ENCODE results near the gene KRTAP9-3.

DNA sequence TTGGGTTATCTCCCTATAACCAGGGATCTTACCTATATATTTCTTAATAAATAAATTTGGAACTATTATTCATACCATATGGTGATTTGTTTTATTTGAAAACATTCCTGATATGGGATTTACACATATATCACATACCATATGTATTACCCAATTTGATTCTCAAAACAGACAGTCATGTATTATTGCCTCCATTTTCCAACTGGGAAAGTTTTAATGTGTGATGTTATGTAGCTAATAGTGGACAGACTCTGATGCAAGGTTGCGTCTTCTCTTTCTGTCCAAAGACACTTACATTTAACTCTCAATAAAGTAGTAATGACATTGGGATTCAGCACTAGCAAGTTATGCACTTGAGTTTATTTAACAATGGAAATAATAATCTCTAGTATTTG is 24.0 kb downstream of the KRTAP9-3 start:
- TF ChIP-seq, protein P1, sequence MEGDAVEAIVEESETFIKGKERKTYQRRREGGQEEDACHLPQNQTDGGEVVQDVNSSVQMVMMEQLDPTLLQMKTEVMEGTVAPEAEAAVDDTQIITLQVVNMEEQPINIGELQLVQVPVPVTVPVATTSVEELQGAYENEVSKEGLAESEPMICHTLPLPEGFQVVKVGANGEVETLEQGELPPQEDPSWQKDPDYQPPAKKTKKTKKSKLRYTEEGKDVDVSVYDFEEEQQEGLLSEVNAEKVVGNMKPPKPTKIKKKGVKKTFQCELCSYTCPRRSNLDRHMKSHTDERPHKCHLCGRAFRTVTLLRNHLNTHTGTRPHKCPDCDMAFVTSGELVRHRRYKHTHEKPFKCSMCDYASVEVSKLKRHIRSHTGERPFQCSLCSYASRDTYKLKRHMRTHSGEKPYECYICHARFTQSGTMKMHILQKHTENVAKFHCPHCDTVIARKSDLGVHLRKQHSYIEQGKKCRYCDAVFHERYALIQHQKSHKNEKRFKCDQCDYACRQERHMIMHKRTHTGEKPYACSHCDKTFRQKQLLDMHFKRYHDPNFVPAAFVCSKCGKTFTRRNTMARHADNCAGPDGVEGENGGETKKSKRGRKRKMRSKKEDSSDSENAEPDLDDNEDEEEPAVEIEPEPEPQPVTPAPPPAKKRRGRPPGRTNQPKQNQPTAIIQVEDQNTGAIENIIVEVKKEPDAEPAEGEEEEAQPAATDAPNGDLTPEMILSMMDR (IDR thresholded peaks at IDR 0.05; ENCODE audit: control extremely low read depth in 1 of 3, insufficient read depth in 1 of 3, low read depth in 1 of 3, low read length in 3 of 3): no peak
- TF ChIP-seq POLR2A (IDR thresholded peaks at IDR 0.05; ENCODE audit: control extremely low read depth in 1 of 2, low read depth in 2 of 2, low read length in 2 of 2): no peak
- no peak for TF ChIP-seq SUZ12 (IDR thresholded peaks at IDR 0.05; ENCODE audit: low read length)
- TF ChIP-seq SP2 (IDR thresholded peaks at IDR 0.05; ENCODE audit: low read length): no peak
- no peak for TF ChIP-seq TCF12 (IDR thresholded peaks at IDR 0.05; ENCODE audit: low read depth, low read length)
- TF ChIP-seq GABPA (IDR thresholded peaks at IDR 0.05; ENCODE audit: borderline replicate concordance, insufficient read depth, low read length): no peak
- TF ChIP-seq ATF3 (IDR thresholded peaks at IDR 0.05; ENCODE audit: insufficient read depth, low read depth, low read length): no peak
- TF ChIP-seq USF2 (IDR thresholded peaks at IDR 0.05; ENCODE audit: low read length): no peak
- no peak for TF ChIP-seq EZH2 (IDR thresholded peaks at IDR 0.05; ENCODE audit: low read depth, low read length, severe bottlenecking)
- no peak for TF ChIP-seq JUN (IDR thresholded peaks at IDR 0.05; ENCODE audit: low read depth, low read length)
- no peak for TF ChIP-seq TBP (IDR thresholded peaks at IDR 0.05; ENCODE audit: low read depth, low read length)
- TF ChIP-seq POLR2AphosphoS5 (IDR thresholded peaks at IDR 0.05; ENCODE audit: low read depth, low read length): no peak
- no peak for TF ChIP-seq RFX5 (IDR thresholded peaks at IDR 0.05; ENCODE audit: borderline replicate concordance, low read depth, low read length)
- no peak for TF ChIP-seq JUND (IDR thresholded peaks at IDR 0.05; ENCODE audit: low read length)
